AG09309 (cell line): ENCODE data around the gene SERPINB4.
"Not testable (repeated sequence)": the region's sequence is repeated elsewhere in the genome, so short reads cannot be mapped to it uniquely, and the experiment has no call there.

ENCODE experiments used
- DNase-seq: peaks from one replicate; pipeline ENCODE4 v3.0.0-alpha.2; 2010; ENCODE audit warnings: low read depth
- H3K4me3 ChIP-seq: 2 replicates; pipeline ENCODE4 v1.5.1; 2011; ENCODE audit warnings: mild to moderate bottlenecking, low read depth, low read length, moderate library complexity; ENCODE audit not compliant: control insufficient read depth
- CTCF ChIP-seq: IDR thresholded peaks from 2 replicates; pipeline ENCODE4 v1.5.1; 2011; ENCODE audit warnings: mild to moderate bottlenecking, low read depth, low read length, inconsistent platforms; ENCODE audit not compliant: insufficient read depth, control insufficient read depth; ENCODE audit errors: missing control alignments

The SERPINB4 gene

GRCh38 chr18:63644142-63644541, at the start of gene SERPINB4:
Gene SERPINB4 (minus strand): TSS chr18:63644256. CDS start chr18:63643577, 679 bp downstream.
- DNase-seq, H3K4me3 ChIP-seq: not testable (repeated sequence)

GRCh38 chr18:63689064-63689463, 45.0 kb upstream of the SERPINB4 start:
- no peak overlapping the region for H3K4me3 ChIP-seq
- no peak for DNase-seq
- no peak for TF ChIP-seq CTCF

GRCh38 chr18:63686871-63687270, 42.8 kb upstream of the SERPINB4 start:
- TF ChIP-seq CTCF, result no peak
- no peak overlapping the region for H3K4me3 ChIP-seq
- peak; percentile 63 for DNase-seq

GRCh38 chr18:63684718-63685117, 40.7 kb upstream of the SERPINB4 start:
- TF ChIP-seq CTCF, result no peak
- H3K4me3 ChIP-seq, result no peak overlapping the region
- DNase-seq, result no peak

- H3K4me3 ChIP-seq, result no peak overlapping the region
- TF ChIP-seq CTCF, result no peak
- DNase-seq, result no peak
These were observed 39.8 kb upstream of the SERPINB4 start for GRCh38 chr18:63683890-63684289.

- no peak overlapping the region for H3K4me3 ChIP-seq
- TF ChIP-seq CTCF, result no peak
- peak; percentile 97 for DNase-seq
These were observed 39.1 kb upstream of the SERPINB4 start for GRCh38 chr18:63683152-63683551.

- no peak overlapping the region for H3K4me3 ChIP-seq
- TF ChIP-seq CTCF, result no peak
- peak; percentile 29 for DNase-seq
These were observed 37.6 kb upstream of the SERPINB4 start for GRCh38 chr18:63681449-63682340.
